ENCODE results near the gene MEGF8. TPM values are rescaled to one million over a fixed set of nuclear protein-coding genes. Genes with fewer than 3 reads are reported as not detected.

Gene MEGF8
- total and polyA plus RNA-seq, 9 of the 15 experiments (the other 6 are each of a cell fraction or from before 2014, with no cell fraction given) = 0.28 to 13.1 (median 3.0) TPM

DNA sequence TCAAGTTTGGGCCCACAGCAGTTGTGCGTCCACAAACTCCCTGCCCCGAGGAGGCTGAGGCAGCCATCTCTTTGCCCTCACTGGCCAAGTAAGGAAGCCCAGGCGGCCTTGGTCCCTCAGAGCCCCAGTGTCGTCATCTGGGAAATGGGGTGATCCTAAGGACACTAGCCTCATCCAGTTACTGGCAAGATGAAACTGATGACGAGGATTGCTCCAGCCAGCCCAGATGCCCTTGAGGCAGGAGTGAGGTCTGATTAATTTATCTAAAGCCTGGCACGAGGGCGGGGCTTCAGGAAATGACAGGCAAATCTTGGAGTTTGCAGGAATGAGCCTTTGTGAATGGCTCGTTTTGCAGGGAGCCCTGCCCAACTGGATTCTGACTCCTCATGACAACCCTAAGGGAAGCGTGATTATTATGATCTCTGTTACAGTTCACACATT lies 96.2 kb downstream of the MEGF8 start:
- TF ChIP-seq RBM17 (IDR thresholded peaks at IDR 0.05; ENCODE audit: borderline replicate concordance, low read depth, low read length) = no peak
- no peak for TF ChIP-seq SRSF1 (IDR thresholded peaks at IDR 0.05; ENCODE audit: low read depth, low read length)
- TF ChIP-seq HOXB6 (CRISPR knock-in tag; IDR thresholded peaks at IDR 0.05; ENCODE audit: borderline replicate concordance) = no peak
- TF ChIP-seq PCBP1 (IDR thresholded peaks at IDR 0.05; ENCODE audit: low read depth, low read length, poor library complexity, severe bottlenecking) = no peak
- TF ChIP-seq ZNF3 (CRISPR knock-in tag; IDR thresholded peaks at IDR 0.05) = no peak
- TF ChIP-seq E2F1 (CRISPR knock-in tag; IDR thresholded peaks at IDR 0.05) = no peak
- no peak for TF ChIP-seq ZNF584 (CRISPR knock-in tag; IDR thresholded peaks at IDR 0.05; ENCODE audit: low read depth)
- TF ChIP-seq ERF (CRISPR knock-in tag; IDR thresholded peaks at IDR 0.05) = no peak
- no peak for TF ChIP-seq ZNF121 (CRISPR knock-in tag; conservative IDR thresholded peaks at IDR 0.05)
- TF ChIP-seq SAFB (IDR thresholded peaks at IDR 0.05; ENCODE audit: borderline replicate concordance, low read depth, low read length) = no peak
- no peak for TF ChIP-seq SP1 (CRISPR knock-in tag; IDR thresholded peaks at IDR 0.05)
- H3K36me3 ChIP-seq (ENCODE audit: control insufficient read depth, insufficient read depth, low read length) = no peaks in the 10 kb centered on the region
- ChIA-PET POLR2A (interaction anchor here (0.7 kb wide), 2 partner anchors 15 to 25 kb away, joined by 3 read pairs; no protein-coding TSS in a partner anchor), CTCF (ENCODE audit: low intra/inter-chr PET ratio) (no interaction called here)
- in situ Hi-C loops (cut with MboI) (no loop called here), intact Hi-C loops (cut with micrococcal nuclease) (no loop called here)
- no peaks in the 10 kb centered on the region for H3K9me1 ChIP-seq (ENCODE audit: control insufficient read depth, insufficient read depth, low read length)
- H4K20me1 ChIP-seq (replicated peaks; ENCODE audit: control insufficient read depth, insufficient read depth, low read length) = no peaks in the 10 kb centered on the region
- DNase-seq (ENCODE audit: extremely low read depth in 1 of 4, low spot score in 3 of 4) = no peak
- peaks cover 0 to 5% of the 10 kb centered on the region in 2 experiments; a peak in 1 of 5 replicates for H3K27me3 ChIP-seq (ENCODE audit: control insufficient read depth in 2 of 2, insufficient read depth in 2 of 2, low read length in 2 of 2)
- H3K27ac ChIP-seq (ENCODE audit: extremely low read depth, low read depth, low read length) = no peak overlapping the region
- H3K79me2 ChIP-seq (ENCODE audit: control insufficient read depth, insufficient read depth, low read length) = no peaks in the 10 kb centered on the region
- no peaks in the 10 kb centered on the region for H3K9me3 ChIP-seq (replicated peaks; ENCODE audit: control insufficient read depth, insufficient read depth, low read depth, low read length)
- no peak overlapping the region for H2AFZ ChIP-seq (ENCODE audit: low read depth, low read length)
- no peak for ATAC-seq
- no peak overlapping the region for H3K4me3 ChIP-seq
- no peak overlapping the region for H3K4me2 ChIP-seq (ENCODE audit: insufficient read depth, low read length)
- H3K9ac ChIP-seq (ENCODE audit: insufficient read depth in 1 of 2, low read depth in 2 of 2, low read length in 2 of 2) = no peak overlapping the region; a peak in 1 of 4 replicates
- BruUV-seq (replicated peaks) = no TSS peak
- no peak for FAIRE-seq
- 14% methylated on average over 9 of the region's 9 CpGs for WGBS (ENCODE audit: insufficient coverage, low coverage, missing lambda C conversion rate)
- H3K4me1 ChIP-seq (replicated peaks in 1 of 2; ENCODE audit: control insufficient read depth in 2 of 2, insufficient read depth in 2 of 2, low read length in 2 of 2) = peaks cover 0 to 25% of the 10 kb centered on the region in 2 experiments; a peak in 2 of 5 replicates

Measured in K562 (cell line).